GM20431 (cell line): ENCODE measurements around the gene MNDA.
"Not testable (repeated sequence)": the region's sequence is repeated elsewhere in the genome, so short reads cannot be mapped to it uniquely, and the experiment has no call there.

Experiments used
- in situ Hi-C: fragments of 300-500 bp; cut with MseI, MboI; formaldehyde crosslinking; loops from one replicate; pipeline ENCODE4 v1.15.0; 2020; ENCODE audit warnings: low sequenced_read_pairs; ENCODE audit not compliant: unreplicated experiment

Gene MNDA

DNA sequence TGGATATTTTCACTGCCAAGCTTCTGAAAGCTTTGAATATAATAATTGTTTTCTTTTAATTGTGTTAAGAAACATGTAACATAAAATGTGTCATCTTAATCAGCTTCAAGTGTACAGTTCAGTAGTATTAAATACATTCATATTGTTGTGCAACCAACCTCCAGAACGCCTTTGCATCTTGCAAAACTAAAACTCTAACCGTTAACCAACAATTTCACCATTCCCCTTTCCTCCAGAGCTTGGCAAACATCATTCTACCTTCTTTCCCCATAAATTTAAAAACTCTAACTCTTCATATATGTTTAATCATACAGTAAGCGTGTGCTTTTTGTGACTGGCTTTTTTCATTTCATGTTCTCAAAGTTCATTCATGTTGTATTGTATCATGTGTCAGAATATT lies 2.1 kb downstream of the MNDA start:
- in situ Hi-C loops = no loop called here

DNA sequence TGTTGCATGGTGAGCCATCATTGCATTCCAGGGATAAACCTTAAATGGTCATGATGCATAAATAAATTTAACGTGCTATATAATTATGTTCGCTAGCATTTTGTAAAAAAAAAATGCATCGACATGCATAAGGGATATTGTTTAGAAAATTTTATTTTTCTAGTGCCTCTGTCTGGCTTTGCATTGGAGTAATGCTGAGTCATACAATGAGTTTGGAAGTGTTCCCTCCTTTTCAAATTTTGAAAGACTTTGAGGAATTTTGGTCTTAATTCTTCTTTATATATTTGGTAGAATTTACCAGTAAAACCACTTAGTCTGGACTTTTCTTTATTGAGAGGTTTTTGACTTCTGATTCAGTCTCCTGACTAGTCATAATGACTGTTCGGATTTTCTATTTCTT lies 4.9 kb downstream of the MNDA start:
- in situ Hi-C loops = no loop called here

DNA sequence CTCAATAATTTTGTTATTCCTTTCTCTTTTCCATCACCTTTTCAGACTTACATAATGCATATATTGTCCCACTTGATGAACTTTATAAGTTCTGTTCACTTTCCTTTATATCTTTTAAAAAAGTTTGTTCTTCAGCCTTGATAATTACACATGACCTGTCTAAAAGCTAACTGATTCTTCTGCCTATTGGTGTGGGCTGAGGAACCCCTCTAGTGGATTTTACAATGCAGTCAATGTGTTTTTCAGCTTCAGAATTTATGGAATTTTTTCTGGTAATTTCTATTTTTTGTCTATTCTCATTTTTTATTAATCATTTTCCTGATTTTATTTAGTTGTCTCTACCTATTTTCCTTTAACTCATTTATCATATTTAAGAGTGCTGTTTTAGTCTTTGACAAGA lies 7.5 kb downstream of the MNDA start:
- in situ Hi-C loops = no loop called here

DNA sequence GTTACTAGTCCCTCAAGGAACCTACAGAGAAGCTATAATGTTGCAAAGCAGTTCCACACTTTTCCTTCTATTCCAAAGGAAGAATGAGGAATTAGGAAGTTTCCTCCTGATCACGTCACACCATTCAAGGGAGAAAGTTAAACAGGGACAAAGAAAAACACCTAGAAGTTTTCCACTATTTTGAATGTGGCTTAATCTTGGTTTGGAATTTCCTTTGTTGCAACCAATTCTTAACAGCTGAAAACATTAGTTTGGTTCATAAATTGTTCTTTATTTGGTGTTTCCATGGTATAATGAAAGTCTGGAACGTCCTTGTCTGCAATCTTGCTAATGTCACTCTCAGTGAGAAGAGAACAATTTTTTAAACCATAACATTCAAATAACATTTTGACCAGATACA lies 8.4 kb downstream of the MNDA start:
- in situ Hi-C loops = no loop called here

DNA sequence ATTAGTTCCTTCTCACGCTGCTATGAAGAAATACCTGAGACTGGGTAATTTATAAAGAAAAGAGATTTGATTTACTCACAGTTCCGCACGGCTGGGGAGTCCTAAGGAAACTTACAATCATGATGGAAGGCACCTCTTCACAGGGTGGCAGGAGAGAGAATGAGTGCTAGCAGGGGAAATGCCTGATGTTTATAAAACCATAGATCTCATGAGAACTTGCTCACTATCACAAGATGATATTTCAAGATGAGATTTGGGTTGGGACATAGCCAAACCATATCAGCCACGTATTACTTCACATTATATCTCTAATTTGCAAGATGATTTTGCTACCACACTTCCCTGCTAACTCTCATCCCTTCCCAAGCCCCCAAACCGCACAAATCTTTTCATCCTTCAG lies 9.1 kb downstream of the MNDA start:
- in situ Hi-C loops = no loop called here

DNA sequence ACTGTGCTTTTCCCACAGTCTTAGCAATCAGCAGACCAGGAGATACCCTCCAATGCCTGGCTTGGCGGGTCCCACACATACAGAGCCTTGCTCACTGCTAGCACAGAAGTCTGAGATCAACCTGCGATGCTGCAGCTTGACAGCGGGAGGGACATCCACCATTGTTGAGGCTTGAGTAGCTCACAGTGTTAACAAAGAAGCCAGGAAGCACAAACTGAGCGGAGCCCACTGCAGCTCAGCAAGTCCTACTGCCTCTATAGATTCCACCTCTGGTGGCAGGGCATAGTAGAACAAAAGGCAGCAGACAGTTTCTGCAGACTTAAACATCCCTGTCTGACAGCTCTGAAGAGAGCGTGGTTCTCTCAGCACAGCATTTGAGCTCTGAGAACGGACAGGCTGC lies 33.4 kb downstream of the MNDA start:
- in situ Hi-C loops = no loop called here

DNA sequence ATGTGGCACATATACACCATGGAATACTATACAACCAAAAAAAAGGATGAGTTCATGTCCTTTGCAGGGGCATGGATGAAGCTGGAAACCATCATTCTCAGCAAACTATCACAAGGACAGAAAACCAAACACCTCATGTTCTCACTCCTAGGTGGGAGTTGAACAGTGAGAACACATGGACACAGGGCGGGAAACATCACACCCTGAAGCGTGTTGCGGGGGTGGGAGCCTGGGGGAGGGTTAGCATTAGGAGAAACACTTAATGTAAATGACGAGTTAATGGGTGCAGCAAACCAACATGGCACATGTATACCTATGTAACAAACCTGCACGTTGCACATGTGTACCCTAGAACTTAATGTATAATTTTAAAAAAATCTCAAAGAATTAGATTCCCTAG lies 39.3 kb downstream of the MNDA start:
- in situ Hi-C loops = not testable (repeated sequence)

DNA sequence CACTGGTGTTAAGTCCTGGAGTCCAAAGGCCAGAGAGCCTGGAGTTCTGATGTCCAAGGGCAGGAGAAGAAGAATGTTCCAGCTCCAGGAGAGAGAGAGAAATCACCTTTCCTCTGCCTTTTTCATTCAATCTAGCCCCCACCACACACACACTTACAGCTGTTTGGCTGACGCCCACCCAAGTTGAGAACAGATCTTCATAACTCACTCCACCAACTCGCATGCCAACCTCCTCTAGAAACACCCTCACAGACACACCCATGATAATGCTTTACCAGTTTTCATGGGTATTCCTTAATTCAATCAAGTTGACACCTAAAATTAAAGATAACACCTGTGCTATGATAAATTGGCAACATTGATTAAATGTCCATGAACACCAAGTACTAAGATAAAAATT lies 42.0 kb downstream of the MNDA start:
- in situ Hi-C loops = no loop called here

DNA sequence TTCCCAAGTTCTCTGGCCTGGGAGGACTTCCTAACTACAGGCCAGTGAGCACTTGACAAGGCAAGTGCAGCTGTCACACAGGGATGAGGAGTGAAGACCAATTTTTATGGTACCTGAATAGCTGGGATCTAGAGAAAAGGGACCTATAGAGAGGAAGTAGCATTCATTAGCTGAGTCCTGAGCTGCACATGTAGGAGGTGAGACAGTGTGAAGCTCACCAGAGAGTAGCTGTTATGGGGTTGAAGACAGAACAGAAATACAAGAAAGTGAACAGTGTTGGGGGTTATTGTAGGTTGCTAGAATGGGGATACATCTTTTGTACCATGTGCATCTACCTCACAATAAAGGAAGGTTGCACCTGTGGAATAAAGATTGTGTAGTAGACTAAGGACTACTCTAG lies 62.5 kb downstream of the MNDA start:
- in situ Hi-C loops = no loop called here

DNA sequence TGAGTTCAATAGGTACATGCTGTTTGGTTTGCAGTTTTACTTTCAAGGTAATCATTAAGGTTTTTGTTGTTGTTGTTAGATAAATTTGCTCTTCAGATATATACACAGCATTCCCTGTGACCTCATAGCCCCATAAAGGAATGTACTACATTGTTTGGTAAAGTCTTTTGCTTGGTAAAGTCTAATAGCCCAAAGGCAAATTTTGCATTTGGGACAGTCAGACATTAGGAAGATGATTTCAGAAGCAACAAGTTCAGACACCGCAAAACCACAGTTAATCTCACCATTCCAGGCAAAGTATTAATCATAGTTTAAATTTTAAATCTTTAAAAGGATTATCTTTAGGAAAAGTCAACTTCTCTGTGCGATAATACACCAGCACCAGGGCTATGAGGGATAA lies 67.6 kb downstream of the MNDA start:
- in situ Hi-C loops = no loop called here
